ENCODE data around the gene RNF39.

- TF ChIP-seq, protein P1, sequence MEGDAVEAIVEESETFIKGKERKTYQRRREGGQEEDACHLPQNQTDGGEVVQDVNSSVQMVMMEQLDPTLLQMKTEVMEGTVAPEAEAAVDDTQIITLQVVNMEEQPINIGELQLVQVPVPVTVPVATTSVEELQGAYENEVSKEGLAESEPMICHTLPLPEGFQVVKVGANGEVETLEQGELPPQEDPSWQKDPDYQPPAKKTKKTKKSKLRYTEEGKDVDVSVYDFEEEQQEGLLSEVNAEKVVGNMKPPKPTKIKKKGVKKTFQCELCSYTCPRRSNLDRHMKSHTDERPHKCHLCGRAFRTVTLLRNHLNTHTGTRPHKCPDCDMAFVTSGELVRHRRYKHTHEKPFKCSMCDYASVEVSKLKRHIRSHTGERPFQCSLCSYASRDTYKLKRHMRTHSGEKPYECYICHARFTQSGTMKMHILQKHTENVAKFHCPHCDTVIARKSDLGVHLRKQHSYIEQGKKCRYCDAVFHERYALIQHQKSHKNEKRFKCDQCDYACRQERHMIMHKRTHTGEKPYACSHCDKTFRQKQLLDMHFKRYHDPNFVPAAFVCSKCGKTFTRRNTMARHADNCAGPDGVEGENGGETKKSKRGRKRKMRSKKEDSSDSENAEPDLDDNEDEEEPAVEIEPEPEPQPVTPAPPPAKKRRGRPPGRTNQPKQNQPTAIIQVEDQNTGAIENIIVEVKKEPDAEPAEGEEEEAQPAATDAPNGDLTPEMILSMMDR (IDR thresholded peaks at IDR 0.05; ENCODE audit: poor library complexity, severe bottlenecking) = no peak
- TF ChIP-seq POLR2AphosphoS5 (IDR thresholded peaks at IDR 0.05) (no peak), EZH2 (IDR thresholded peaks at IDR 0.05; ENCODE audit: borderline replicate concordance, insufficient read depth, low read length, poor library complexity, severe bottlenecking) (no peak), EP300 (conservative IDR thresholded peaks at IDR 0.05; ENCODE audit: poor library complexity, severe bottlenecking) (no peak), RAD21 (conservative IDR thresholded peaks at IDR 0.05) (no peak), MXI1 (conservative IDR thresholded peaks at IDR 0.05; ENCODE audit: poor library complexity, severe bottlenecking) (no peak), SMC3 (conservative IDR thresholded peaks at IDR 0.05; ENCODE audit: poor library complexity) (no peak), TAF1 (IDR thresholded peaks at IDR 0.05; ENCODE audit: low read depth) (no peak)
- TF ChIP-seq, protein P2, sequence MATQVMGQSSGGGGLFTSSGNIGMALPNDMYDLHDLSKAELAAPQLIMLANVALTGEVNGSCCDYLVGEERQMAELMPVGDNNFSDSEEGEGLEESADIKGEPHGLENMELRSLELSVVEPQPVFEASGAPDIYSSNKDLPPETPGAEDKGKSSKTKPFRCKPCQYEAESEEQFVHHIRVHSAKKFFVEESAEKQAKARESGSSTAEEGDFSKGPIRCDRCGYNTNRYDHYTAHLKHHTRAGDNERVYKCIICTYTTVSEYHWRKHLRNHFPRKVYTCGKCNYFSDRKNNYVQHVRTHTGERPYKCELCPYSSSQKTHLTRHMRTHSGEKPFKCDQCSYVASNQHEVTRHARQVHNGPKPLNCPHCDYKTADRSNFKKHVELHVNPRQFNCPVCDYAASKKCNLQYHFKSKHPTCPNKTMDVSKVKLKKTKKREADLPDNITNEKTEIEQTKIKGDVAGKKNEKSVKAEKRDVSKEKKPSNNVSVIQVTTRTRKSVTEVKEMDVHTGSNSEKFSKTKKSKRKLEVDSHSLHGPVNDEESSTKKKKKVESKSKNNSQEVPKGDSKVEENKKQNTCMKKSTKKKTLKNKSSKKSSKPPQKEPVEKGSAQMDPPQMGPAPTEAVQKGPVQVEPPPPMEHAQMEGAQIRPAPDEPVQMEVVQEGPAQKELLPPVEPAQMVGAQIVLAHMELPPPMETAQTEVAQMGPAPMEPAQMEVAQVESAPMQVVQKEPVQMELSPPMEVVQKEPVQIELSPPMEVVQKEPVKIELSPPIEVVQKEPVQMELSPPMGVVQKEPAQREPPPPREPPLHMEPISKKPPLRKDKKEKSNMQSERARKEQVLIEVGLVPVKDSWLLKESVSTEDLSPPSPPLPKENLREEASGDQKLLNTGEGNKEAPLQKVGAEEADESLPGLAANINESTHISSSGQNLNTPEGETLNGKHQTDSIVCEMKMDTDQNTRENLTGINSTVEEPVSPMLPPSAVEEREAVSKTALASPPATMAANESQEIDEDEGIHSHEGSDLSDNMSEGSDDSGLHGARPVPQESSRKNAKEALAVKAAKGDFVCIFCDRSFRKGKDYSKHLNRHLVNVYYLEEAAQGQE (IDR thresholded peaks at IDR 0.05; ENCODE audit: borderline replicate concordance) = no peak
These were observed 4.3 kb downstream of the RNF39 start for GRCh38 chr6:30071081-30071818.
